ENCODE measurements around the gene BFSP1.

DNA sequence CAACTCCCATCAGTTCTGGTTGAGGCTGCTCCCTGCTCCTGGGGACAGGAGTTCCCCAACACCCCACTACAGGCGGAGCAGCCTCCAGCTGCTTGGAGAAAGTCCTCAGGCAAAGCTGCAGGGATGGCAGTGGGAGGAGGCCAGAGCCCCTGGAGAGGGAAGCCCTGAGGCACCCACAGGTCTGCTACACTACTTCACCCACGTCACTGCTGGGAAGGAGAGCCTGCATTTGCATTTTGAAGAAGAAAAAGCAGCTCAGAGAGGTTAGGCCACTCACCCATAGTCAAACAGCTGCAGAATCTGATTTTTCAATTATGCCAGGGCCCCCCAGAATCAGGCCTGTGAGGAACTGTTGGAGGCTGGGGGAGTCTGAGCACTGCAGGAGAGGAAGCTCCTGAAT lies 17.2 kb downstream of the BFSP1 start:
- TF ChIP-seq POLR2AphosphoS5 (IDR thresholded peaks at IDR 0.05) (no peak), POLR2A (IDR thresholded peaks at IDR 0.05) (no peak), EP300 (IDR thresholded peaks at IDR 0.05) (no peak)
- TF ChIP-seq, protein P1, sequence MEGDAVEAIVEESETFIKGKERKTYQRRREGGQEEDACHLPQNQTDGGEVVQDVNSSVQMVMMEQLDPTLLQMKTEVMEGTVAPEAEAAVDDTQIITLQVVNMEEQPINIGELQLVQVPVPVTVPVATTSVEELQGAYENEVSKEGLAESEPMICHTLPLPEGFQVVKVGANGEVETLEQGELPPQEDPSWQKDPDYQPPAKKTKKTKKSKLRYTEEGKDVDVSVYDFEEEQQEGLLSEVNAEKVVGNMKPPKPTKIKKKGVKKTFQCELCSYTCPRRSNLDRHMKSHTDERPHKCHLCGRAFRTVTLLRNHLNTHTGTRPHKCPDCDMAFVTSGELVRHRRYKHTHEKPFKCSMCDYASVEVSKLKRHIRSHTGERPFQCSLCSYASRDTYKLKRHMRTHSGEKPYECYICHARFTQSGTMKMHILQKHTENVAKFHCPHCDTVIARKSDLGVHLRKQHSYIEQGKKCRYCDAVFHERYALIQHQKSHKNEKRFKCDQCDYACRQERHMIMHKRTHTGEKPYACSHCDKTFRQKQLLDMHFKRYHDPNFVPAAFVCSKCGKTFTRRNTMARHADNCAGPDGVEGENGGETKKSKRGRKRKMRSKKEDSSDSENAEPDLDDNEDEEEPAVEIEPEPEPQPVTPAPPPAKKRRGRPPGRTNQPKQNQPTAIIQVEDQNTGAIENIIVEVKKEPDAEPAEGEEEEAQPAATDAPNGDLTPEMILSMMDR (IDR thresholded peaks at IDR 0.05): no peak

Data from sigmoid colon (tissue), 4 donors.